Measurements from ENCODE around the gene CLCN1. TPM values are rescaled to one million over a fixed set of nuclear protein-coding genes. Genes with fewer than 3 reads are reported as not detected.
"Not testable (repeated sequence)": the region's sequence is repeated elsewhere in the genome, so short reads cannot be mapped to it uniquely, and the experiment has no call there.

CLCN1 gene
- total RNA-seq, 1 experiment from 2014 or later = not detected

DNA sequence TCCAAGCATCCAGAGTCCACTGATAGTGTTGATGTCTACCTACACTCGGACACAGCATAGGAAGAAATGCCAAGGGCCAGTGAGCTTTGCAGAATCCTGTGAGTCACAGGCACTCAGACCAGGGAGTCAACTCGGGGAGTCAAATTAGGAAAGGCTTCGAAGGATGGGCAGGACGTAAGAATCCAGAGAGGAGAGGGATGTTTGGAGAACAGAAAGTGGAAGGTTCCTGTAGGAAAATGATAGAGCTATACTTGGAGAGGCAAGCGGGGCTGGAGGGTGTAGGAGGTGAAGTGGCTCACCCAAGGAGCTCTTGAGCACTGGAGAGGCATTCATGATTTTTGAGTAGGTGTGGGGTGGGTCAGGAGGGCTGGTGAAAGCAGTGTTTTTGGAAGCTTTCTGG, 68.2 kb downstream of the CLCN1 start:
- H3K4me1 ChIP-seq (replicated peaks) = peaks cover 36% of the 10 kb centered on the region
- no peaks in the 10 kb centered on the region for H3K27me3 ChIP-seq (replicated peaks)
- no peak overlapping the region for H3K4me3 ChIP-seq
- no peak overlapping the region for H3K27ac ChIP-seq
- DNase-seq (ENCODE audit: low read depth in 1 of 2, low spot score in 2 of 2) = no peak
- 0 out of 2 replicates have a peak, but pooled peaks cover 2% of the 10 kb centered on the region for H3K9me3 ChIP-seq (replicated peaks)
- peaks cover 84% of the 10 kb centered on the region for H3K36me3 ChIP-seq

DNA sequence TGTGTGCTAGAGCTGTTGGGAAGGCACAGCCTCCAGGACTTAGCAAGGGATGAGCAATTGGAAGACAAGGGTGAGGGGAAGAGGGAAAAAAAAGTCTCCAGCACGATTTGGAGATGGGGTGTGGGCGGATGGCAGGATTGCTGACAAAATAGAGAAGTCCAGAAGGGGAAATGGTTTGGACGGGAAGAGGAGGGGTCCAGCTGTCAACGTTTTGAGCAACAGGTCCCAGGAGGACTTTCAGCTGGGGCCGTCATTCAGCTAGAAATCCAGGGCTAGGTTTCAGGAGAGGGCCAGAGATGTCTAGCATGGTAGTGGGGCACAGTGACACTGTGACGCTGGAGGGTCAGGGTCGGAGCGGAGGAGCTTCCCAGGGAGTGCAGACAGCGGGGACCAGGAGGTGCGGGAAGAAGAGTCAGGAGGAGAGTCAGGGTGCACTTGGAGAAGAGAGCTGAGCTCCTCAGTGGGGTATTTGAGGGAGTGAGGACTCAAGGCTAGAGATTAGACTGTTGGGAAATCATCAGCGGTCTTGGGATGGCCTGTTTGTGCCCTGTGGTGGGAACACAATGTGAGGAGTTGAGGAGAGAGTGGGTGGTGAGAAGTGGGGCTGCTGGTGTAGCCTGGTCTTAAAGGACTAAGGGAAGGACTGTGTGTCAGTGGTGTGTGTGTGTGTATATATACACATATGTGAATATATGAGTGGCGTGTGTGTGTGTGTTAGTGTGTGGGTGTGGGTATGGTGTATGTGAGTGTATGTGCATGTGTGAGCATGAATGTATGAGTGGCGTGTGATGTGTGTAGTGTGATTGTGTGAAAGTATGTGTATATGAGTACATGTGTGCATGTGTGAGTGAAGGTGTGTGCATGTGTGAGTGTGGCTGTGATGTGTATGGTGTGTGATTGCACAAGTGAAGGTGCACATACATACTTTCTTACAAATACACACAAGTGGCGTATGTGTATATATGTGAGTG, 69.0 kb downstream of the CLCN1 start:
- H3K4me1 ChIP-seq (replicated peaks) = peaks cover 28% of the 10 kb centered on the region
- peaks cover 92% of the 10 kb centered on the region for H3K36me3 ChIP-seq
- DNase-seq (ENCODE audit: low read depth in 1 of 2, low spot score in 2 of 2) = no peak
- no peaks in the 10 kb centered on the region for H3K27me3 ChIP-seq (replicated peaks)
- H3K4me3 ChIP-seq = no peak overlapping the region
- H3K9me3 ChIP-seq (replicated peaks) = 0 out of 2 replicates have a peak, but pooled peaks cover 2% of the 10 kb centered on the region
- no peak overlapping the region for H3K27ac ChIP-seq

DNA sequence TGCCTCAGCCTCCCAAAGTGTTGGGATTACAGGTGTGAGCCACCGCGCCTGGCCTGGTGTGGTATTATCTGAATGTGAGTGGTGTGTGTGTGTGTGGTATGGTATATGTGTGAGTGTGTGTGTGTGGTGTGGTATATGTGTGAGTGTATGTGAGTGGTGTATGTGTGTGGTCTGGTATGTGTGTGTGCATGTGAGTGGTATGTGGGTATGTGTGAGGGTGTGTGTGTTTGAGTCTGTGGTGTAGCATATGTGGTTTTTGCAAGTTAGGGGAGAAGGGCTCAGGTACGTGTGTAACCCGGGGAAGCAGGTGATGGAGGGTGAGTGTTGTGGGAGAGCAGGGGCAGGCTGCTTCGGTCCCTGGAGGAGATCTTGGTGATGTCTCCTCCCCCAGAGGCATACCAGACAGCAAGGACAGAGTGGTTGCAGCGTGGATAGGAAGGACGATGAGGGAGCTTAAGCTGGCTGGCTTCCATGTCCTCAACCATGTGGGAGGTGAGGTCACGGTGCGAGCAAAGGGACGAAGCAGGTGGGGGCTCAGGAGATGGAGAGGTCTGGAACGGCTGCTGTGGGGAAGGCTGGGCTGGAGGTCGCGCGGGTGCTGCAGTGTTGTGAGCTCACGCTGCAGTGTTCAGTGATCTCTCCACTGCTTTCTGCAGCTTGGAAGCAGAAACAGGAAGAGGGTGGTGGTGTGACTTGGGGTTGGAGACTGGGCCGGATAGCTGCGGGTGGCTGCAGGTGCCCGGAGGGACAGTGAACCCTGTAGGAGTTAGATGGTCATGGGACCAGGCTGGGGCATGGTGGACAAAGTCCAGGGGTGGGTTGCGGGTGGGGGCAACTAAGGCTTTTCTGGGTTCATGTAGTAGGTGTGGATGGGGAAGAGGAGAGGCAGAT, 70.2 kb downstream of the CLCN1 start:
- H3K4me3 ChIP-seq = no peak overlapping the region
- no peak overlapping the region for H3K27ac ChIP-seq
- peaks cover 99% of the 10 kb centered on the region for H3K36me3 ChIP-seq

DNA sequence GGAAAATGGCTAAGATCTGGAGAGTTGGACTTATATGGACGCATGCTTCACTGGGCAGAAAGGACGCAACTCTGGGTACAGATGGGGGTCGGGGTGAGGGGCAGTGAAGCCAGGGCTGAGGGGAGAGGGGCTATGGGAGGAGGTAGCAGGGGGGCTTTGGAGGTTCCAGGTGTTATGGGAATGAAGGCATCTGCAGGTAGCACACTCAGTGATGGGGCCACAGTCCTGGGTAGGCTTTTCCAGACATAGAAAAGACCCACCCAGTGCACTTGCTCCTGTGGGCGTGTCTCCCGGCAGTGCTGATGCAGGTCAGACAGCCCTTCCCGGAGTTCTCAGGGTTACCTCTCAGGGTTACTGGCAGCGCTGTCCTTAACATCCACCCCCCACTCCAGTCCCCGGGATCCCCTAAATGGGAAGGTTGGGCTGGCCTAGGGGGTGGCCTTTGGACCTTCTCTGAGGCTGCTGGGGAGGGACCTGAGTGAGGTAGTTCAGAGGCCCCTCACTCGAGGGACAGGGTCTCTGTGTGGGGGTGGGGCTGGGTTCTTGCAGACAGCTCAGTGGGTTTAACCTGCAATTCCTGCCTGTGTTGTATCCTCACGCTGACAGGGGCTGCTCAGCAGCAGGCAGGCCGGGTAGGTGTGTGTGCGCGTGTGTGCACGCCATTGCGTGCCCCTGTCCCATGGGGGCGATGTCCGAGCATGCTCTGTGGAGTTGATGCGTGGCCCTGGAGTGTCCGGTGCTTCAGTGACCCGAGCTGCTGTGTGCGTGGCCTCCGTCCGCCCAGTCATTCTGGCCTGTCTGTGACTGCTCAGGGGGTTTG, 71.5 kb downstream of the CLCN1 start:
- Histone ChIP-seq H3K27ac (no peak overlapping the region), H3K36me3 (peaks cover 99% of the 10 kb centered on the region), H3K4me3 (no peak overlapping the region), H3K27me3 (replicated peaks) (no peaks in the 10 kb centered on the region), H3K4me1 (replicated peaks) (peaks cover 33% of the 10 kb centered on the region), H3K9me3 (replicated peaks) (no peaks in the 10 kb centered on the region)
- DNase-seq (ENCODE audit: low read depth in 1 of 2, low spot score in 2 of 2) = peak in 1 of 2 experiments; percentile 41

More for the DNA sequence above, 70.2 kb downstream of the CLCN1 start:
- H3K27me3 ChIP-seq (replicated peaks) = no peaks in the 10 kb centered on the region
- peaks cover 28% of the 10 kb centered on the region for H3K4me1 ChIP-seq (replicated peaks)
- no peak for DNase-seq (ENCODE audit: low read depth in 1 of 2, low spot score in 2 of 2)
- H3K9me3 ChIP-seq (replicated peaks) = 0 out of 2 replicates have a peak, but pooled peaks cover 2% of the 10 kb centered on the region

DNA sequence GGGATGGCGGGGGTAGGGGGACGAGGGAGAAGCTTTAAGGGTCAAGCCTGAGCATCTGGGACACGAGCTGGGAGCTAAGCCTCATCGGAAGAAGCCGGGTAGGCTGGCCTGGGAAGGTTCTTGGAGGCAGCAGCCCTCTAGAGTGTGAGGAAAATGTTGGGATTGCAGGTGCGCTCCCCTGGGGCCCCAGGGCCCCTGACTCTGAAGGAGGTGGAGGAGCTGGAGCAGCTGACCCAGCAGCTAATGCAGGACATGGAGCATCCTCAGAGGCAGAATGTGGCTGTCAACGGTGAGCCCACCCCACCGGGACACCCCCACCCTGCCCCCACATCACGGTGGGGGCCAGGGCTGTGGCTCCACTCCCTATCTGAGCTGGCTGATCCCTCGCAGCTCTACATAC, 72.1 kb downstream of the CLCN1 start:
- Histone ChIP-seq H3K36me3 (peaks cover 99% of the 10 kb centered on the region), H3K4me3 (no peak overlapping the region), H3K4me1 (replicated peaks) (peaks cover 26% of the 10 kb centered on the region), H3K9me3 (replicated peaks) (no peaks in the 10 kb centered on the region), H3K27me3 (replicated peaks) (no peaks in the 10 kb centered on the region), H3K27ac (no peak overlapping the region)
- DNase-seq (ENCODE audit: low read depth in 1 of 2, low spot score in 2 of 2) = no peak

DNA sequence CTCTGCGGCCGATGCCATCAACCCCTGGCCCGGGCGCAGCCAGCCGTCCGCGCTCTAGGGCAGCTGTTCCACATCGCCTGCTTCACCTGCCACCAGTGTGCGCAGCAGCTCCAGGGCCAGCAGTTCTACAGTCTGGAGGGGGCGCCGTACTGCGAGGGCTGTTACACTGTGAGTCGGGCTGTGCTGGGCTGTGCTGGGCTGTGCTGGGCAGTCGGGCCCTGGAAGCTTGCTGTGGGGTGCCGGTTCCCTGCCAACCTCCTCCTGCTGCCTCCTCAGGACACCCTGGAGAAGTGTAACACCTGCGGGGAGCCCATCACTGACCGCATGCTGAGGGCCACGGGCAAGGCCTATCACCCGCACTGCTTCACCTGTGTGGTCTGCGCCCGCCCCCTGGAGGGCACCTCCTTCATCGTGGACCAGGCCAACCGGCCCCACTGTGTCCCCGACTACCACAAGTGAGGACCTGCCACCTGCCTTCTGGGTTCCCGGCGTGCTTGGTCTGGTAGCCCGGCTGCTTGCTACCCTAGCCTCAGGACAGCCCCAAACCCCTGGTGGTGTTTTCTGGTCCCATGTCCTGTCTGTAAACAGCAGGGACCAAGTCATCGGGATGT, 72.7 kb downstream of the CLCN1 start:
- Histone ChIP-seq H3K4me1 (replicated peaks) (peaks cover 20% of the 10 kb centered on the region), H3K27ac (no peak overlapping the region), H3K9me3 (replicated peaks) (no peaks in the 10 kb centered on the region), H3K4me3 (no peak overlapping the region), H3K36me3 (peaks cover 98% of the 10 kb centered on the region), H3K27me3 (replicated peaks) (no peaks in the 10 kb centered on the region)
- DNase-seq (ENCODE audit: low read depth in 1 of 2, low spot score in 2 of 2) = no peak

DNA sequence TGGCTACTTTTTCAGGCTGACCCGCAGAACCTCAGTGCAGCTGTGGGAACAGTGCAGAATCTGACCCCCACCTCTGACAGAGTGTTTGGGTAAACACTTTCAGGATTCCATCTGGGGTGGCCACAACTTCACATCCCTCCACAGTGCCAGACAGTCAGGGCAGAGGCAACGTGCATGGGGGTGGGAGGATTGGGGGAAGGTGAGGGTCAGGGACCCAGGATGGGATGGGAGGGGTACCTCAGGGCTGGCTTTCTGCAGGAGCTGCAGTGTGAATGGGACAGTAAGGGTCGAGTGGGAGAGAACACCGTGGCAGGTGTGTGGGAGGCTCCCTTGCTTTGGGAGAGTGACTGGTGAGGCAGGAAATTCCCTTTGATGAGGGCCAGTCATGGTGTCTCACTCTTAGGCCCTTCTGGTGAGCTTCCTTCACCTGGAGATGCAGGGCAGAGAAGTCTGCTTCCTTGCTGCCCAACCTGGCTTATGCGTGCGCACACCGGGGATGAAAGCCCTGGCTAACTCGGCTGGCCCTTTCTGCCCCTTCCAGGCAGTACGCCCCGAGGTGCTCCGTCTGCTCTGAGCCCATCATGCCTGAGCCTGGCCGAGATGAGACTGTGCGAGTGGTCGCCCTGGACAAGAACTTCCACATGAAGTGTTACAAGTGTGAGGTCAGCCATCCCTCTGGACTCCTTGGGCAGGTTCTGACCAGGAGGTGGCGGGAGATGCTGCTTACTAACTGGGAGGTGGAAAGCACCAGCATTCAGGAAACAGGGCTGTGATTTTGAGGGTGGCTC, 73.6 kb downstream of the CLCN1 start:
- no peak for DNase-seq (ENCODE audit: low read depth in 1 of 2, low spot score in 2 of 2)
- H3K4me3 ChIP-seq = no peak overlapping the region
- H3K36me3 ChIP-seq = peaks cover 89% of the 10 kb centered on the region
- H3K27me3 ChIP-seq (replicated peaks) = no peaks in the 10 kb centered on the region
- no peak overlapping the region for H3K27ac ChIP-seq
- H3K9me3 ChIP-seq (replicated peaks) = no peaks in the 10 kb centered on the region
- H3K4me1 ChIP-seq (replicated peaks) = peaks cover 11% of the 10 kb centered on the region

DNA sequence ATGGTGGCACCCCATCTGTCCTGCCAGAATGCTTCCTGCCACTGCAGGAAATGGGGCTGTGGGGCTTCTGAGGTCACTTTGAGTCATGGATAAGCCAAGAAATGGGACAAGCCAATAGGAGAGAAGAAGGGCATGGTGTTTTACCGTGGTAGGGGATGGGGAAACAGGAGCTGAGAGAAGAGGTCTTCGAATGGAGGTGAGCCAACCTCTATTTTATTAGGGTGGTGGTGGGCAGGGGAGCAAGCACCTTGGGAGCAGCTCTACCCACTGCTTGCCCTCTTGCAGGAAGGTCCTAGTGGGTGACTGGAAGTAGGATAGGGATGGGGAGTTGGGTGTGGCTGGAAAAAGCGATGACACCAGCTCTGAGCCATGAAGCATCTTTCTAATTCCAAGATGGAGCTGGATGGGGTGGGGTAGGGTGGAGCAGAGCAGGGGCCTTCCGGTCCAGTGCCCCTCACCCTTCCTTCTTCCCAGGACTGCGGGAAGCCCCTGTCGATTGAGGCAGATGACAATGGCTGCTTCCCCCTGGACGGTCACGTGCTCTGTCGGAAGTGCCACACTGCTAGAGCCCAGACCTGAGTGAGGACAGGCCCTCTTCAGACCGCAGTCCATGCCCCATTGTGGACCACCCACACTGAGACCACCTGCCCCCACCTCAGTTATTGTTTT, 74.3 kb downstream of the CLCN1 start:
- H3K9me3 ChIP-seq (replicated peaks) = no peaks in the 10 kb centered on the region
- no peak overlapping the region for H3K4me3 ChIP-seq
- H3K36me3 ChIP-seq = peaks cover 82% of the 10 kb centered on the region

DNA sequence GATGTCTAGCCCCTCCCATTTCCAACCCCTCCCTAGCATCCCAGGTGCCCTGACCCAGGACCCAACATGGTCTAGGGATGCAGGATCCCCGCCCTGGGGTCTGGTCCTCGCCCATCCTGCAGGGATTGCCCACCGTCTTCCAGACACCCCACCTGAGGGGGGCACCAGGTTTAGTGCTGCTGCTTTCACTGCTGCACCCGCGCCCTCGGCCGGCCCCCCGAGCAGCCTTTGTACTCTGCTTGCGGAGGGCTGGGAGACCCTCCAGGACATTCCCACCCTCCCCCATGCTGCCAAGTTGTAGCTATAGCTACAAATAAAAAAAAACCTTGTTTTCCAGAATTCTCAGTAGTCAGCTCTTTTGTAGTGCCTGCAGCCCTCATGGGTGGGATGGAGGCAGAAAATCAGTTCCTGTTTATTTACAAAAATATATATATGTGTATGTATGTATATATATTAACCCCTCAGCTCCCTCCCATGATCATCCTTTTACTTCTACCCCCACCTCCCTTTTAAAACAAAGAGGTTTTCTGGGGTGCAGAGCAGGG, 74.9 kb downstream of the CLCN1 start:
- H3K36me3 ChIP-seq = peaks cover 75% of the 10 kb centered on the region

More for the DNA sequence above, 74.3 kb downstream of the CLCN1 start:
- Histone ChIP-seq H3K4me1 (replicated peaks) (peaks cover 9% of the 10 kb centered on the region), H3K27me3 (replicated peaks) (no peaks in the 10 kb centered on the region), H3K27ac (no peak overlapping the region)
- no peak for DNase-seq (ENCODE audit: low read depth in 1 of 2, low spot score in 2 of 2)

DNA sequence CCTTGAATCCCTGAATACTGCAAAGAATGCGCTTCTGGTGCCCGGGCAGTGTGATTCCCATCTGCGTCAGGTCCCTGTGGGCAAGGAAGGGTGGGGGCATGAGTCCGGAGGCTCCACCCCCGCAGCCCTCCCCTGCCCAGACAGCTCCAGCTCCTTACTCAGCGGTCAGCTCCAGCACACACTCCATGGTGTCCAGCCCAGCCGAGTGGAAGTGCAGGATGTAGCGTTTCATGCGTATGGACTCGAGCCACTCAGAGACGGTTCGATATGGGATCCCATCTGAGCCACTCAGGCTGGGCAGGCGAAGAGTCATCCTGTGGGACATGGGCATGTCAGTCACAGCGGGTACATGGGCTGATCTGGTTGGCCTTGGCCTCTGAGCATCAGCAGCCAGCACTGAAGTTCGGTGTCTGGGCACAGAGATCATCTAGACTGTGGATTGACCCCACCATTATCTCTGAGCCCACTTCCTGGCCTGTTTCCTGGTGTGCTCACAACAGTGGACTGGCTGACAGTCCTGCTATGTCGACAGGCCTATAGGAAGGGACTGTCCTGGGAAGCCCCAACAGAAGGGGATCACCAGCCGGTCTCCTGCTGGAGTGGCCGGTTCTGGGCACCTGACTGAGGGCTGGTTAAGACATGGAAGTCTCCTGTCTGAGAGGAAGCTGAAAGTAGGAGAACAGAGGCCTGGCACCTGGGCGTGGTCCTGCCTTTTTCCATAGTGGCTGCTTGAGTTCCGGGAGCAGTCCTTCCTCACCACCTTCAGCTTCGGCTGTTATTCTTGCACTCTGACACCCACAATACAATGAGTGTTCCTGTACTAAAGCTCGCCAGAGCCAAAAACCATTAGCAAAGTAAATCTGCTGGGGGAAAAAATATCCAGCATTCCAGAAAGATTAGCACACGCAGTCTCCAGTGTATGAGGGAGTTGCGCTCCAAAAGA, 75.8 kb downstream of the CLCN1 start:
- H3K27ac ChIP-seq = no peak overlapping the region
- H3K4me3 ChIP-seq = no peak overlapping the region
- peaks cover 68% of the 10 kb centered on the region for H3K36me3 ChIP-seq
- DNase-seq (ENCODE audit: low read depth in 1 of 2, low spot score in 2 of 2) = no peak
- H3K27me3 ChIP-seq (replicated peaks) = no peaks in the 10 kb centered on the region
- no peaks in the 10 kb centered on the region for H3K9me3 ChIP-seq (replicated peaks)
- H3K4me1 ChIP-seq (replicated peaks) = peaks cover 9% of the 10 kb centered on the region

More for the DNA sequence above, 74.9 kb downstream of the CLCN1 start:
- Histone ChIP-seq H3K4me1 (replicated peaks) (peaks cover 9% of the 10 kb centered on the region), H3K27me3 (replicated peaks) (no peaks in the 10 kb centered on the region), H3K9me3 (replicated peaks) (no peaks in the 10 kb centered on the region), H3K27ac (no peak overlapping the region), H3K4me3 (no peak overlapping the region)
- no peak for DNase-seq (ENCODE audit: low read depth in 1 of 2, low spot score in 2 of 2)

DNA sequence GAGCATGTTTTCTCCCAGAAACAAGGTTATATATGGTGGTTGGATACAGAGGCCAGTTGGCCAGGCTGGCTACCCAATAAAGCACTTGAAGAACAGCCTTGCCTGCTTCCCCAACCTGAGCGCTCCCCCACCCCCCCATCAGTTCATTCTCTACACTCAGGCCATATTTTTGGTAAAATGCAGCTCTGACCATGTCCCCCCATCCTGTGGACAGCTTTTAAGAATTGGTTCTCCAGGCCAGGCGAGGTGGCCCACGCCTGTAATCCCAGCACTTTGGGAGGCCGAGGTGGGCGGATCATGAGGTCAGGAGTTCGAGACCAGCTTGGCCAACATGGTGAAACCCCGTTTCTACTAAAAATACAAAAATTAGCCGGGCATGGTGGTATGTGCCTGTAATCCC, 76.5 kb downstream of the CLCN1 start:
- peaks cover 61% of the 10 kb centered on the region for H3K36me3 ChIP-seq
- H3K4me1 ChIP-seq (replicated peaks); H3K27ac ChIP-seq; H3K4me3 ChIP-seq; H3K27me3 ChIP-seq (replicated peaks); H3K9me3 ChIP-seq (replicated peaks); DNase-seq (ENCODE audit: low read depth in 1 of 2, low spot score in 2 of 2): not testable (repeated sequence)

All from SJSA1 (cell line).